ENCODE data around the gene CENPO. TPM values are rescaled to one million over a fixed set of nuclear protein-coding genes. Genes with fewer than 3 reads are reported as not detected.

The CENPO gene
- 18.5 and 21.4 TPM in 2 replicates for total RNA-seq

GRCh38 chr2:24792874-24793760 lies at the start of gene CENPO, which contains the start of gene PTRHD1:
TSS of gene CENPO (plus strand) at chr2:24793425. CDS start at chr2:24793920, 495 bp downstream.
TSS of gene PTRHD1 (minus strand) at chr2:24793391. CDS start at chr2:24793377, 14 bp downstream.

Other genes starting within 250 kb of the CENPO start
- gene PTRHD1, start within 50 bp of the CENPO start, total RNA-seq, result 32.4 and 40.8 TPM in 2 replicates
- 25.8 and 34.2 TPM in 2 replicates for gene ADCY3, start 126.8 kb downstream of the CENPO start, total RNA-seq
- gene DNAJC27, start 178.5 kb downstream of the CENPO start, total RNA-seq, result 3.4 and 6.7 TPM in 2 replicates
- 0.39 and 0.43 TPM in 2 replicates for gene EFR3B, start 248.7 kb downstream of the CENPO start, total RNA-seq

Measured in placental epithelial cell (primary cell).